ENCODE data around the gene ATP1A1.

Gene ATP1A1

DNA sequence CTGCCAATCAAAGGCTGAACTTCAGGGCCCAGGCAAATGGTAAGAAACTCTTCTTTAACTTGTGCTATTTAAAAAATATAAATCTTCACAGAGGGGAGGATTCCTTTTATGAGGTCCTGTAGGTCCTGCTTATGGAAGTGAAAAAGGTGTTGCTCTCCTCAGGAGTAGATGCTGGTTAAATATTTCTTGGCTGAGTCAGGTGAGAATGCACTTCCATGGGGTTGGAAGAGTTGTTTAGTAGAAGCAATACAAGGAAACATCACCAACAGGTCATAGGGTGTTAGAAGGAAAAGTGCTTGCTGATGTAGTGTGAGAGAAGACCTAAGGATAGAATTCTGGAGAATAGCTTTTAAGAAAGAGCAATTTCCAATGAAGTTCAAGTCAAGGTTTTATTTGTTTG is 42.2 kb upstream of the ATP1A1 start:
- FAIRE-seq = no peak

DNA sequence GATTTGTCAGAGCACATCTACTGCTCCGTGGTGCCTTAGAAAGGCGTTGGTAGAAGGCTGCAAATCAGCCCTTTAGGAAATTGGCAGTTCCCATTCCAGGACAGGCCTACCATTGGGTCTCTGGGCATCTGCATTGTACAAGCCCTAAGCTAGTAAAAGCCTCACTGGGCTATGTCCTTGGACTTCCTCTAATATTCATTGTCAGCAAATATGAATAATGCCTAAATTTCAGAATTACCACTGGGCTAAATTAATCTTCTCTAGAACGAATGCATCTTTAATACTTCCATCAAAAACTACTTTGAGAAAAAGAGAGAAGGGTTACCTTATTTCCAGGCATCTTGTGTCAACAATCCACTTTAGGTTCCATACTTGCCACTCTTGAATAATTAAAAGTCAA is 41.5 kb upstream of the ATP1A1 start:
- DNase-seq (ENCODE audit: insufficient read length, low spot score) = no peak
- FAIRE-seq = no peak
- TF ChIP-seq POLR2AphosphoS5 (IDR thresholded peaks at IDR 0.05; ENCODE audit: low read depth, low read length) (no peak), PAX5 (IDR thresholded peaks at IDR 0.05; ENCODE audit: insufficient read depth, low read length, severe bottlenecking) (no peak), POU2F2 (IDR thresholded peaks at IDR 0.05; ENCODE audit: low read depth, low read length) (no peak), TAF1 (IDR thresholded peaks at IDR 0.05; ENCODE audit: low read depth, low read length) (no peak), POLR2A (IDR thresholded peaks at IDR 0.05; ENCODE audit: low read depth, low read length) (no peak), SPI1 (IDR thresholded peaks at IDR 0.05; ENCODE audit: low read depth, low read length) (no peak)

More for the DNA sequence above, 42.2 kb upstream of the ATP1A1 start:
- TF ChIP-seq POLR2A (IDR thresholded peaks at IDR 0.05; ENCODE audit: low read depth, low read length) = no peak
- TF ChIP-seq TAF1 (IDR thresholded peaks at IDR 0.05; ENCODE audit: low read depth, low read length) = no peak
- no peak for TF ChIP-seq POU2F2 (IDR thresholded peaks at IDR 0.05; ENCODE audit: low read depth, low read length)
- no peak for TF ChIP-seq SPI1 (IDR thresholded peaks at IDR 0.05; ENCODE audit: low read depth, low read length)
- TF ChIP-seq POLR2AphosphoS5 (IDR thresholded peaks at IDR 0.05; ENCODE audit: low read depth, low read length) = no peak
- TF ChIP-seq PAX5 (IDR thresholded peaks at IDR 0.05; ENCODE audit: insufficient read depth, low read length, severe bottlenecking) = no peak
- DNase-seq (ENCODE audit: insufficient read length, low spot score) = no peak

DNA sequence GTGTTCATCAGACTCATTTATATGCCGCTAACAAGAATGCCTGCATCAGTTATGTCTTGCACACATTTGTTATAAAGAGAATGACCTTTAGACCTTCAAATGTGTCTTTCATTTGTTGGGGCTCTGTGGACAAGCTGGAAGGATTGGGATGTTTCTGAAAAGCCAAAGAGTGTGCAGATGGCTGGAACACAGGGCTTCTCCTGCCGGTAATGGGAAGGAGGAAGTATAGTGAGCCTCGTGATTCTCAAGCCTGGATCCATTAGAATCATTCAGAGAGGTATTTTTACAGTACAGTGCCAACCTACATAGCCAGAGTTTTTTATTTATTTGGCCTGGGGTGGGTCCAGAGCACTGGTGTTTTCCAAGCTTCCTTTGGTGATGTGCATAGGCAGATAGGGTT is 40.6 kb upstream of the ATP1A1 start:
- TF ChIP-seq POU2F2 (IDR thresholded peaks at IDR 0.05; ENCODE audit: low read depth, low read length) (no peak), TAF1 (IDR thresholded peaks at IDR 0.05; ENCODE audit: low read depth, low read length) (no peak), PAX5 (IDR thresholded peaks at IDR 0.05; ENCODE audit: insufficient read depth, low read length, severe bottlenecking) (no peak), POLR2AphosphoS5 (IDR thresholded peaks at IDR 0.05; ENCODE audit: low read depth, low read length) (no peak), POLR2A (IDR thresholded peaks at IDR 0.05; ENCODE audit: low read depth, low read length) (no peak), SPI1 (IDR thresholded peaks at IDR 0.05; ENCODE audit: low read depth, low read length) (no peak)
- FAIRE-seq (no peak), DNase-seq (ENCODE audit: insufficient read length, low spot score) (no peak)

DNA sequence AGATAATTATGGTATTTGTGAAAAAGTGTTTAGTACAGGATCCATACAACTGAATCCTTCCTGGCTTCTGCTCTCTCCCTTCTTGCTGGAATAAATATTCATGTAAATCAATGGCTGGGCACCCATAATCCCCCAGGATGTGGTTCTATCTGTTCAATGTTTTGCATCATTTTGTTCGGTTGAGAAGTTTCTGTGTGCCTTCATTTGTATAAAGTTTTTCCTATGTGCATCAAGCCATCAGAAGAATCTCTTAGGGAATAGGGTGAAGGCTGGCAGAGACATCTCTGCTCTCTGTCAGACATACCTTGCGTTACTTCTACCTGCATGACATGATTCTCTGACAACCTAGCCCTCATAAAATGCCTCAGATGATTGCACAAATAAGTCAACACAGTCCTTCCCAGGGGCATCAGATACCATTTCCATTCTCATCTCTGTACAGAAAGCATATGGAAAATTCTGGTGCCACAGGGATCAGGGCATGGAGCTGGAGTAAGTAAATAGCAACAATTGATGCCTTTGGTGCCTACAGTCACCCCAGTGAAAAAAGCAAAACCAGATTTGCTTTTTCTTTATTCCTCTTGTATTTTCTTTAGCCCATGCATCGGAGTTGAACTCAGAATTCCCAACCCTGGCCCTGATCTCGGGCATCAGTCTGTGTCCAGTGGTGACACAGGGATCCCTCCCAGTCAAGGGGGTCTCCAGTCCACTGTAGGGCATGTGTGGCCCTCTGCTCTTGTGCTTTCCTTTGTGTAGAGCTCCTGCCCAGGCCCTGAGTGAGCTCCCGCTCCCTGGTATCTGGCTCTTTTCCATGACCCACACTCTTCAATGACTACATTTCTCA is 39.7 kb upstream of the ATP1A1 start:
- FAIRE-seq = no peak
- TF ChIP-seq SPI1 (IDR thresholded peaks at IDR 0.05; ENCODE audit: low read depth, low read length) = no peak
- no peak for TF ChIP-seq POLR2A (IDR thresholded peaks at IDR 0.05; ENCODE audit: low read depth, low read length)
- no peak for TF ChIP-seq PAX5 (IDR thresholded peaks at IDR 0.05; ENCODE audit: insufficient read depth, low read length, severe bottlenecking)
- TF ChIP-seq POLR2AphosphoS5 (IDR thresholded peaks at IDR 0.05; ENCODE audit: low read depth, low read length) = no peak
- DNase-seq (ENCODE audit: insufficient read length, low spot score) = no peak

DNA sequence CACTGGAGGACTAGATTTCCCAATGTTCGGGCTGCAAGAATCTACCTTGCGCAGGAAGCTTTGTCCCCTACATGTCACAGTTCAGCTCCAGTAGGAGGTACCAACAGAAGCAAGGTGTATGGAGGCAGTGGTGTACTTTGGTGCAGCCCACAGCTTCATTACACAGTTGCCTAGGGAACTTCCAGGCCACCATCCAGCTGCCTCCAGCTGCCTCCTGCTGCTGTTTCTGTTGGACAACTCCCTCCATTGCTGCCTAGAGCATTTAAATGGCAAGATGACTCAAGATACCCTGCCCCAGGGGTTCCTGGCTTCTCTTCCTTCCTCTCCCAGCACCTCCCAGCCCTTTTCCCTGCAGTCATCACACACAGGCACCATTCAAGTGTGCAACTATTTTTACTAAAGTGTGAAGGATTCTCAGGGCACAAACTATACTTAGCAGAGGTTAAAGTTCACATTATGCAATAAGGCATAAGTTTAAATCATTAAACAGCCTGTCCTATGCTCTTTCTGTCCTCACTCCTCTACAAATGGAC is 39.0 kb upstream of the ATP1A1 start:
- FAIRE-seq = no peak
- DNase-seq (ENCODE audit: insufficient read length, low spot score) = no peak
- TF ChIP-seq POU2F2 (IDR thresholded peaks at IDR 0.05; ENCODE audit: low read depth, low read length) = no peak
- no peak for TF ChIP-seq POLR2AphosphoS5 (IDR thresholded peaks at IDR 0.05; ENCODE audit: low read depth, low read length)
- no peak for TF ChIP-seq SPI1 (IDR thresholded peaks at IDR 0.05; ENCODE audit: low read depth, low read length)
- no peak for TF ChIP-seq POLR2A (IDR thresholded peaks at IDR 0.05; ENCODE audit: low read depth, low read length)
- no peak for TF ChIP-seq TAF1 (IDR thresholded peaks at IDR 0.05; ENCODE audit: low read depth, low read length)
- no peak for TF ChIP-seq PAX5 (IDR thresholded peaks at IDR 0.05; ENCODE audit: insufficient read depth, low read length, severe bottlenecking)

DNA sequence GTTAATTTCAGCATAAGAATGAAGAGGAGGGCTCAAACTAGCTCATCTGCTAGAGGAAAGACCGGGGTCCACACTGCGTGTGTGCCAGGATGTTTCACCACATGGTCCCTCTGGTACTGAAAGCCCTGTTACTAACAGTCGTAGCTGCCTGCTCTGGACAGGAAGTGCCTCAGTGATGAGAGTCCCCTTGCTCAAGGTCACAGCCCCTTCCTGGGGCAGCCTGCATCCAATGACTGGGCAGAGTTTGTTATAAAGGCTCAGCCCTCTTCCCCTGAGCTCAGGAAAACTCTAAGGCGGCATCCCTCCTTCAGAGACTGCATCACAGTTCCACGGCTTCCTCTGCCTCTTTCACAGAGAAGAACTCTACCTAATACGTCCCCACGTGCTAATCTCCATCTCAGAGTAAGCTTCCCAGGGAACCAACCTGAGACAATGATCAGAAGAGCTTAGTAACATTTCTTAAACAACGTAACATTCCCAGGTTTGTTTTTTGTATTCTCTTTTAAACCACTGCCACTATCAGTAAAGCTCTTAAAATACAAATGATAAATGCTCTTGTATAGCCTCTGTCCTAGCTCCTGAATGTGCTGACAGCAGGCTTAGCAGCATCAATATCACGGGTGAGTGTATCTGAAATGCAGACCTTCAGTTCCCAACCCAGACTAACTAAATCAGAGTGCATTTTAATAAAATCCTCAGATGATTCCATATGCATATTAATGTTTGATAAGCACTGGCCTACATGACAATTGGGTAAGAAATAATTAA is 38.0 kb upstream of the ATP1A1 start:
- no peak for TF ChIP-seq SPI1 (IDR thresholded peaks at IDR 0.05; ENCODE audit: low read depth, low read length)
- TF ChIP-seq POU2F2 (IDR thresholded peaks at IDR 0.05; ENCODE audit: low read depth, low read length) = no peak
- no peak for TF ChIP-seq PAX5 (IDR thresholded peaks at IDR 0.05; ENCODE audit: insufficient read depth, low read length, severe bottlenecking)
- no peak for TF ChIP-seq TAF1 (IDR thresholded peaks at IDR 0.05; ENCODE audit: low read depth, low read length)
- no peak for TF ChIP-seq POLR2A (IDR thresholded peaks at IDR 0.05; ENCODE audit: low read depth, low read length)
- no peak for TF ChIP-seq POLR2AphosphoS5 (IDR thresholded peaks at IDR 0.05; ENCODE audit: low read depth, low read length)
- no peak for FAIRE-seq
- DNase-seq (ENCODE audit: insufficient read length, low spot score) = no peak

DNA sequence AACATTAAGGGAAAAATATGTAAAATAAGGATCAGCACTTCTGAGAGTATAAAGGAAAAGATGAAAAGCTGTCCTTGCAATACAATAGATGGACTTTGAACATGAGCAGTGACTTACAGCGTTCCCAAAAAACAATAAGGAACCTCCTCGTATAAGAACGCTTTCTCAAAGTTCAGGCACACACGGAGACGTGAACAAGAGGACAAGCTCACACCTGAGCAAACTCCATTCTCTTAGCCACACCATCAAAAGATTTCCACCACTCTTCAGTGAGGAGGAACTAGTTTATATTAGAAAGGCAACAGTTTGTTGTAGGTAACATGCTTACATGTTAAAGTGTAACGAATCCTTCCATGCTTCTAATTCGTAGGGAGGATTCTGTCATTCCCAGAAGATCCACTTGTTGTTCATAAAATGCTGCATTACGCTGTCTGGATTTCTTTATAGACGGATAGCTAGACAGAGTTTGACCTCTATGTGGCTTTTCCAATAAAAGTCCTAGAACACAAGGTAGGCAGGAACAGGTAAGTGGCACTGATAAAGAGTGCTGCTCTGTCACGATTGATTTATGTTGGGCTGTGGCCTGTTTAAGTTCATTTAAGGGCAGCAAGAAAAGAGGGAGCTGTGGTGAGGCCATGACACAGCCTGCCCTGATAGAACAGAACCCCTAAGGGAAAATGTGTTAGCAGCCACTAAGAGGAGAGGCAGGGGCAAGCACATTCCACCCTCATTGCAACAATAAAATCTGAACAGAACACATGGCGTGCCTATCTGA is 37.0 kb upstream of the ATP1A1 start:
- no peak for DNase-seq (ENCODE audit: insufficient read length, low spot score)
- no peak for TF ChIP-seq POU2F2 (IDR thresholded peaks at IDR 0.05; ENCODE audit: low read depth, low read length)
- TF ChIP-seq POLR2A (IDR thresholded peaks at IDR 0.05; ENCODE audit: low read depth, low read length) = no peak
- TF ChIP-seq POLR2AphosphoS5 (IDR thresholded peaks at IDR 0.05; ENCODE audit: low read depth, low read length) = no peak
- TF ChIP-seq SPI1 (IDR thresholded peaks at IDR 0.05; ENCODE audit: low read depth, low read length) = no peak
- TF ChIP-seq TAF1 (IDR thresholded peaks at IDR 0.05; ENCODE audit: low read depth, low read length) = no peak
- no peak for TF ChIP-seq PAX5 (IDR thresholded peaks at IDR 0.05; ENCODE audit: insufficient read depth, low read length, severe bottlenecking)
- FAIRE-seq = no peak

DNA sequence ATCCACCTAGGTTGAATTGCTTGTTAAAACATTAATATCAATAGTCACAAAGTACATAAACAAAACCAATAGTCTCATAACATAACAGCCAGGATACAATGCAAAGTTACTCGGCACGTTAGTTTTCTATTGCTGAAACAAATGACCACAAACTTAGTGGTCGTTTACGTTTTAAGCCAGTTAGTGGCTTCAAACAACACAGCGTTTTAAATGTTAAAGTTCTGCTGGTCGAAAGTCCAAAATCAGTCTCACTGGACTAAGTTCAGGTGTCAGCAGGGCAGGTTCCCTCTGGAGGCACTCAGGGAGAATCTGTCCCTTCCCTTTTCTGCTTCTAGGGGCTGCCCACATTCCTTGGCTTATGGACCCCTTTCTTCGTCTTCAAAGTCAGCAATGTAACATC is 35.6 kb upstream of the ATP1A1 start:
- DNase-seq (ENCODE audit: insufficient read length, low spot score) = no peak
- no peak for FAIRE-seq
- TF ChIP-seq TAF1 (IDR thresholded peaks at IDR 0.05; ENCODE audit: low read depth, low read length) = no peak
- no peak for TF ChIP-seq POLR2A (IDR thresholded peaks at IDR 0.05; ENCODE audit: low read depth, low read length)
- TF ChIP-seq PAX5 (IDR thresholded peaks at IDR 0.05; ENCODE audit: insufficient read depth, low read length, severe bottlenecking) = no peak
- no peak for TF ChIP-seq POU2F2 (IDR thresholded peaks at IDR 0.05; ENCODE audit: low read depth, low read length)
- no peak for TF ChIP-seq SPI1 (IDR thresholded peaks at IDR 0.05; ENCODE audit: low read depth, low read length)
- no peak for TF ChIP-seq POLR2AphosphoS5 (IDR thresholded peaks at IDR 0.05; ENCODE audit: low read depth, low read length)
